Caki2 (cell line): ENCODE results near the gene KCNC2. TPM values are rescaled to one million over a fixed set of nuclear protein-coding genes. Genes with fewer than 3 reads are reported as not detected.

ENCODE experiments used
- DNase-seq: peaks from one replicate; pipeline ENCODE4 v3.0.0-alpha.2; 2015; ENCODE audit warnings: low read depth
- in situ Hi-C: cut with HindIII; loops from 2 replicates; pipeline ENCODE4 v1.10.0; 2016; ENCODE audit warnings: low sequenced_read_pairs, low pct_unique_long_range_greater_than_20kb, mixed read lengths
- total RNA-seq: library from RNA; depleted of rRNA; stranded (reverse); fragments of >200 nt; shearing (Covaris generic); gene quantifications from 2 replicates; pipeline ENCODE4 v1.2.3, GENCODE V29; 2014; ENCODE audit warnings: low replicate concordance

KCNC2 gene
- total RNA-seq, 1 experiment from 2014 or later, result not detected

- in situ Hi-C loops, result no loop called here
- no peak for DNase-seq
Observed at GRCh38 chr12:75097003-75097402, 112.6 kb downstream of the KCNC2 start.

- peak; percentile 21 for DNase-seq
- in situ Hi-C loops, result no loop called here
Observed at GRCh38 chr12:75087654-75088053, 122.0 kb downstream of the KCNC2 start.

- in situ Hi-C loops, result no loop called here
- no peak for DNase-seq
Observed at GRCh38 chr12:75086091-75087038, 123.3 kb downstream of the KCNC2 start.

- in situ Hi-C loops, result no loop called here
- DNase-seq, result no peak
Observed at GRCh38 chr12:75081305-75081704, 128.3 kb downstream of the KCNC2 start.

GRCh38 chr12:75080582-75080981 is 129.1 kb downstream of the KCNC2 start:
- in situ Hi-C loops, result no loop called here
- no peak for DNase-seq

GRCh38 chr12:75065482-75065881 is 144.2 kb downstream of the KCNC2 start:
- no peak for DNase-seq
- in situ Hi-C loops, result no loop called here

- in situ Hi-C loops, result no loop called here
- DNase-seq, result no peak
Observed at GRCh38 chr12:75062691-75063090, 146.9 kb downstream of the KCNC2 start.

GRCh38 chr12:75058228-75058627 is 151.4 kb downstream of the KCNC2 start:
- in situ Hi-C loops, result no loop called here
- DNase-seq, result no peak

GRCh38 chr12:75048767-75049166 is 160.9 kb downstream of the KCNC2 start:
- DNase-seq, result no peak
- in situ Hi-C loops, result no loop called here

GRCh38 chr12:75047885-75048525 is 161.6 kb downstream of the KCNC2 start:
- in situ Hi-C loops, result no loop called here
- no peak for DNase-seq

GRCh38 chr12:75042125-75042524 is 167.5 kb downstream of the KCNC2 start:
- in situ Hi-C loops, result no loop called here
- DNase-seq, result no peak

GRCh38 chr12:75041472-75041871 is 168.2 kb downstream of the KCNC2 start:
- DNase-seq, result no peak
- in situ Hi-C loops, result no loop called here

- in situ Hi-C loops, result no loop called here
- DNase-seq, result peak; percentile 31
Observed at GRCh38 chr12:75020068-75020557, 189.5 kb downstream of the KCNC2 start.

GRCh38 chr12:75011120-75011519 is 198.5 kb downstream of the KCNC2 start:
- DNase-seq, result no peak
- in situ Hi-C loops, result no loop called here

- DNase-seq, result no peak
- in situ Hi-C loops, result no loop called here
Observed at GRCh38 chr12:75007133-75007532, 202.5 kb downstream of the KCNC2 start.

GRCh38 chr12:75000120-75000519 is 209.5 kb downstream of the KCNC2 start:
- DNase-seq, result no peak
- in situ Hi-C loops, result no loop called here

GRCh38 chr12:74999474-74999873 is 210.2 kb downstream of the KCNC2 start:
- no peak for DNase-seq
- in situ Hi-C loops, result no loop called here
